HG03097 (cell line): ENCODE results near the gene MAPKAP1.
"Not testable (repeated sequence)": the region's sequence is repeated elsewhere in the genome, so short reads cannot be mapped to it uniquely, and the experiment has no call there.

Source experiments
- ATAC-seq: cut with Tn5 transposase; IDR thresholded peaks from one replicate; pipeline ENCODE4 v1.9.1; 2021; ENCODE audit not compliant: unreplicated experiment, low FRiP score

MAPKAP1 gene

DNA sequence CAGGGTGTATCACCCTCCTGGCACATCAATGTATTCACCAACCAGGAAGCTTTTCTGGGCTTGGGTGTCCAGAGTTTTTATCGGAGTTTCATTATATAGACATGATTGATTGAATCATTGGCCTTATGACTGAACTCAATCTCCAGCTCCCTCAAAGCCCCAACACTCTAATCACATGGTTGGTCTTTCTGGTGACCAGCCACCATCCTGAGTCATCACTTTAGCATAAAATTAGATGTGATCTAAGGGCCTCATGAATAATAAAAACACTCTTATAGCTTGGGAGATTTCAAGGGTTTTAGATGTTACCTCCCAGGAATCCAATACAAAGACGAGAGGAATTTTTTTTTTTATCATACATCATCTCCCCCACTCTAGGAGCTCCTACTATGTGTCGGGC lies 32.4 kb upstream of the MAPKAP1 start:
- no peak for ATAC-seq

DNA sequence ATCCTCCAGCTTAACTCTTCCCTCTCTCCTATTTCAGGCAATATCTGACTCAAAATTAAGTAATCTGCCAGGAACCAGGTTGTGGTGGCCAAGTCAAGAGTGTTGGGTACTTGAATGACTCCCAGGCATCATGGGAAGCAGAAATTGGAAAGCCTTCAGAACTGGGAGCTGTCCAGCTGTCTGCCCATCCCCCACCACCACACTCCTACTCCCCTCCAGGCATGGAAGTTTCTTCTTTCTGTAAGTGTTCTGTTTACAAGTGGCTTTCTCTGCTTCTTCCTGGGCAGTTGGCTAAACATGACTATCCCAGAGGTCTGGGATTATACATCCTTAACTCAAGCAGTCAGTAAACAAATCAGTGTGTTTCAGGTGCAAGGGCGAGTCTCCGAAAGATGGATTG lies 25.6 kb upstream of the MAPKAP1 start:
- no peak for ATAC-seq

DNA sequence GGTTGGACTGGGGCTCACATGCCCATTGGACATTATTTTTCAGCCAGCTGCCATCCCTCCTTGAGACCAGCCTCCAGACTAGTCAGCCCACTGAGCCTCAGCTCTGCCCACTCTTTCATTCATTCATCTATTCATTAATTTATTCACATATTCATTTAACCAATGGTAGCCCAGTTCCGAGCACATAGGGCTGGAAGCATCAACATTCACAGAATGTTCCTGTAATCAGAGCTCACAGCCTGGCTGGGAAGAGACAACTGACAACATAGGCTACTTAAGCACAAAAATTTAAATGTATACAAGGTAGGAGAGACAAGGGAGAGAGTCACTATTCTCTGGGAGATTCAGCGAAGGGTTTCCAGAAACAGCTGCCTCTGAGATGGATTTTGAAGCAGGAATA lies 23.2 kb upstream of the MAPKAP1 start:
- no peak for ATAC-seq

DNA sequence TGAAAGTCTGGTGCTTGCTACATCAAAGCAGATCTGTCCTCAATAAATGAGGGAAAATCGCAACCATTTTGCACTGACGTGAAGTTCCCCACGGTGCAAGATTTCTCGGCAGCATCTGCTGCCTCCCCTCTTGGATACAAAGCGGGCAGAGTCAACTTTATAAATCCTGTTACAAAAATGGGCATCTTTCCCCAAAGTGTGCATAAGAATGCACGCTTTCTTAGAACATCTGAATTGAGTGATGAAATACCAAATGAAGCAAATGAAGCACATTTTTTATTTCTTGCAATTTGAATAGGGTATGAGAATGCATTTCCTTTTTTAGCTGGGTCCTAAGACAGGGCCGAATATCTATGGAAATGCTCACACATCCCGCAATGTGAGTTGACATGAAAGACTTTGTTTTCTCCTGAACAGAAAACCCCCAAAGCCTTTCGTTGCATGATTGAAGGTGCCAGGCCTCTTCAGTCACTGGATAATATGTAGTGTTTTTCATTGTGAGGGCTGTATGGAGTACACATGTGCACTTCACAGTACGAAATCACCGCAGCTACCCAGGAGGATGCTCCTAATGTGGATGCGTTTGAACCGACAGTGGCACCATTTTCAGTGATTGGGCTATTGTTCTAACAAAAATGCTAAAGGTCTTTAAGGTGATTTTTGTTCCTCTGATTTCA lies 19.6 kb upstream of the MAPKAP1 start:
- no peak for ATAC-seq

DNA sequence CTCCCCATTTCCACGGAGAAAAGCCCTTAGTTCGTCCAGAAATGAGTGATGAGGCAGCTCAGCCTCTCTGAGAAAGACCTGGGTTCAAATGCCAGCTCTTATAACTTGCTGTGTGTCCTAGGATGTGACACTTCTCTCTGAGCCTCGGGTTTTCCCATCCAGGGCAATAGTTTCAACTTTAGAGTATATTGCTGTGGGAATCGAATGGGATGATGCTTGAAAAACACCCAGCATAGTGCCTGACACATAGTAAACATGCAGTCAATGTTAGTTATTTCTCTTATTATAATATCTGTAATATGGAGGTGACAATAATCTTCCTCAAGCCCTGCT lies 430 bp upstream of the MAPKAP1 start:
- no peak for ATAC-seq

DNA sequence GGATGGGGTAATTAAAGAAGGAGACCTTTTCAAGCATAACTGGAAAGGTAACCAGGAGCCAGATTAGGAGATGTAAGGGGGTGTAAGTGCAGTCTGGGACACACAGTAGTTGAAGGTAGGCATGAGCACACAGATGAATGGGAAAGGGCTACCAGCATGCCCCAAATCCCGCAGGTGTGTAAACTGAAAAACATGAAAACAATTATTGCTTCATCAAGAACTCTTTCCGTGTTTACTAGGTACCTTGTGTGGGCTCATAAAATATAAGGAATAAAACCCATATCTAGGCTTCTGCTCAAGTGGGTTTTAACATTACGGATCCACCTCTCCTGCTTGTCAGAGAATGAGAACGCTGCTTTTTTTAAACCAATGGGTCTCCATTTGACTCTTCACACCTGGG lies 1.1 kb downstream of the MAPKAP1 start:
- no peak for ATAC-seq

DNA sequence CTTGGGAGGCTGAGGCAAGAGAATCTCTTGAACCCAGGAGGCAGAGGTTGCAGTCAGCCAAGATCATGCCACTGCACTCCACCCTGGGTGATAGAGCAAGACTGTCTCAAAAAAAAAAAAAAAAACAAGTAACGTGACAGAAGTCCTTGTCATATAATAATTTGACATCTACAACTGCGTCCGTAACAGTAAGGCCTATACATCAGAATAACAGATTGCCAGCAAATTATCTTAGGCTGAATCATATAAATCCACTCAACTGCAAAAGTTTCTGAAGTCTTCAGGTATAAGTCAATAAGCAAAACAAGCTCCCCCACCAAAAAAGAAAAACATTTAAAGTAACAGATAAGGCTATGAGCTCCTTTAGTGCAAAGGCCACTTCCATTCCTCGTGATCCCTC lies 3.3 kb downstream of the MAPKAP1 start:
- ATAC-seq = no peak

DNA sequence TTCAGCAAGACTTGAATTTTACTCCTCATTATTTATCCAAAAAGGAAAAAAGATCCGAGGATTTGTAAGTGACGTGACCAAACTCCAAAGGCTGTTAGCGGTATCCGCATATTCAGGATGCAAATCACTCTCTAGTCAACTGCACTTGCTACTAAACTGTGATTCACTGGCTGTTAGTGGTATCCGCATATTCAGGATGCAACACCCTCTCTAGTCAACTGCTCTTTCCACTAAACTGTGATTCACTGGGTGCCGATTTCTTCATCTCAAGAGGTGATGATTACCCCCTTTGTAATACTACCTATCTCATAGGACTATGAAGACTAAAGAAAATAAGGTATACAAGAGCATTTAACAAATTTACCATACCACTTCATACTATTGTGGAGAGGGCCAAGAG lies 5.7 kb downstream of the MAPKAP1 start:
- ATAC-seq = no peak

DNA sequence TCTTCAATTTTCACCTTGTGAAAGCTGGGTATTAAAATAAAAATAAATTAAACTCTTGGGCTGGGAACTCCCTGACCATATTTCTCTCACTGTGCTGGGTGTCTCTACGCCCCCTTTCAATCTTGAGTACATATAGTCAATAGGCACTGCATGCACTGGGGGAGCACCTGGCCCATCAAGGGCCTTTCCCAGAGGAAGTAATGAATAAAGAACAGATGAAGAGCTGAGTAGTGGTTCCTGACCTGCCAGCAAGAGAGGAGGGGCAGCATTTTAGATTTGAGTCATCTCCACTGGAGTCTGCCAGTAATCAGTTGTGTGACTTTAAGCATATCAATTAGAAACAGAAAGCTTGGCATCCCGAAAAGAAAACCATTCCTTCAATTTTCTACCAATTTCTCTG lies 6.2 kb downstream of the MAPKAP1 start:
- peak; percentile 71 for ATAC-seq

DNA sequence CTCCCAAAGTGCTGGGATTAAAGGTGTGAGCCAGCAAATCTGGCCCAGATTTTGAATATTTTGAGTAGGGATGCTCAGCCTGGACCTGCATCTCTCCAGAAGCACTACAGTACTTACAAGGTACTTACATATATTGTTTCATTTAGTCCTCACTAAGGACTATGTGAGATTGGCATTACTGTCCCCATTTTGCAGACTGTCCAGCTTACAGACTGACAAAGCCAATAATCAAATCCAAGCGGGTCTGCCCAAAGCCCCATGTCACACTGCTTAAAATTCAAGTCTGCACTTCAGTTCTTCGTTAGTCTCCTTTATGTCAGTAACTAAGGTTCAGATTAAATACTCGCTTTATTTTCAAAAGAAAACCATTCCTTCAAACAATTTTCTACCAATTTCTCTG lies 7.1 kb downstream of the MAPKAP1 start:
- no peak for ATAC-seq

DNA sequence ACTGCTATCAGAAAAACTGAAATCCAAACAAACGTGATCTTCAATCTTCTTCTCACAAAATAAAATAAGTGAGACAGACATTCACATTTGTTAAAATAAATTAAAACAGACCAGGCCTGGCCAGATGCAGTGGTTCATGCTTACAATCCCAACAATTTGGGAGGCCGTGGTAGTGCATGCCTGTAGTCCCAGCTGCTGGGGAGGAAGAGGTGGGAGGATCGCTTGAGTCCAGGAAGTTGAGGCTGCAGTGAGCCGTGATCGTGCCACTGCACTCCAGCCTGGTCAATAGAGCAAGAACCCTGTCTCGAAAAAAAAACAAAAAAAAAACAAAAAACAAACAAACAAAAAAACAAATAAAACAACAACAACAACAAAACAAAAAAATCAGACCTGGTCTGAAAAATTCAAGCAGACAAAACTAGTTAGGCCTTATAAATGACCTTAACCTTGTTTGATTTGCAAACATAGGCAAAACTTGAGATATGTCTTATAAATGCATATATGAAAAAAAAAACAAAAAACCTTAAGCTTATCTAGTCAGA lies 10.8 kb downstream of the MAPKAP1 start:
- ATAC-seq = no peak

DNA sequence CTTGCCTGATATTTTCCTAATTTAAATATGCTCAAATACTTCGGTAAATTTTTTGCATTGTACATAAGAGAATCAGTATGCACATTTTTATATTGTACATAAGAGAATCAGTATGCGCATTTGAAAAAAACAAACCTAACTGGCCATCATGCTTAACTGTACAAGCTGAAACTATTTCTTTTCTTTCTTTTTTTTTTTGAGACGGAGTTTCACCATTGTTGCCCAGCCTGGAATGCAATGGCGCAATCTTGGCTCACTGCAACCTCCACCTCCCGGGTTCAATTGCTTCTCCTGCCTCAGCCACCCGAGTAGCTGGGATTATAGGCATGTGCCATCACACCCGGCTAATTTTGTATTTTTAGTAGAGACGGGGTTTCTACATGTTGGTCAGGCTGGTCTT lies 11.5 kb downstream of the MAPKAP1 start:
- ATAC-seq = not testable (repeated sequence)

DNA sequence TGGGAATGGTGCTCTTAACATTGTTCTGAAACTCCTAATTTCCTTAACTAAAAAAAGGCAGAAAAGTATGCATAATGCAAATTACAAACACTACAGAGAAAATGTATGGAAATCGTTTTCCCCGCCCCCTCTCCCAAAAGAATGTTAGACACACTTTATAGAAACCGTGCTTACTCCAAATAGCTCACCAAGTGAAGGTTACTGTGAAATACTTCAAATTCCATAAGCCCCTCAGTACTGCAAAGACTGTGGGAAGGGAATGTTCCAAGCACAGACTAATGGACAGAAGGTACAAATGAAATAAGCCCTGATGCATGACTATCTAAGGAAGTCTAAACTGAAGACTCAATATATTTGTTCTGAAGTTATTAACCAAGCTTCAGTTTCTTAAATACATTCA lies 12.5 kb downstream of the MAPKAP1 start:
- no peak for ATAC-seq

DNA sequence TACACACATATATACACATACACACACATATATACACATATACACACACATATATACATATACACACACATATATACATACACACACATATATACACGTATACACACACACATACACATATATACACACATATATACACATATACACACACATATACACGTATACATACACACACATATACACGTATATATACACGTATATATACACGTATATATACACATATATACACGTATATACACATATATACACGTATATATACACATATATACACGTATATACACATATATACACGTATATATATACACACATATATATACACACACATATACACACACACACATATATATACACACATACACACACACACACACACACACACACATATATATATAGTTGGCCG lies 13.5 kb downstream of the MAPKAP1 start:
- not testable (repeated sequence) for ATAC-seq

DNA sequence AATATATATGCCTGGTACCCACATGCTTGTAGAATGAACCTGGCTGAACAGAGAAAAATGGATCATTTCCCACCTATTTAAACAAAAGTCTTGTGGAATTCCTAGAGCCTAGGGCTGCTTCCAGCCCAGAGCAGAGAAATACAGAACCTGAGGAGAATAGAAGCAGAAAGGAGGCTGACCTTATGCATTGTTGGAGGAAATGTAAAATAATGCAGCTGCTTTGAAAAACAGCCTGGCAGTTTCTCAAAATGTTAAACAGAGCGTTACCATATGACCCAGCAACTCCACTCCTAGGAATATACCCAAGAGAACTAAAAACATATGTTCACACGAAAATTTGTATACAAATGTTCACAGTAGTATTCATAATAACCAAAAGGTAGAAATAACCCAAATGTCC lies 15.1 kb downstream of the MAPKAP1 start:
- no peak for ATAC-seq

DNA sequence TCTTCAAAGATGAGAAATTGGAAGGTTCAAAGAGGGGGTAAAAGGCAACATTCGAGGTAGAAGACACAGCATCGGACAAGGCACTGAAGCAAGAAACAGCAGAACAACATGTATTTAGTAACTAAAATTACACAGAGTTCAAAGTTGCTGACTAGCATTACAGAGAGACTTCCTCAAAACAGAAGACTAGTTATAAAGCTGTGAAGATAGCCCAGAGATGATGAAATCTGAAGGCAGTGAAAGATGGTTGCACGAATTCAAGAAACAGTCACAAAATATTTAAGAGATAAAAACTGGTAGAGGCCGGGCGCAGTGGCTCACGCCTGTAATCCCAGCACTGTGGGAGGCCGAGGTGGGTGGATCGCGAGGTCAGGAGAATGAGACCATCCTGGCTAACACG lies 16.3 kb downstream of the MAPKAP1 start:
- no peak for ATAC-seq

DNA sequence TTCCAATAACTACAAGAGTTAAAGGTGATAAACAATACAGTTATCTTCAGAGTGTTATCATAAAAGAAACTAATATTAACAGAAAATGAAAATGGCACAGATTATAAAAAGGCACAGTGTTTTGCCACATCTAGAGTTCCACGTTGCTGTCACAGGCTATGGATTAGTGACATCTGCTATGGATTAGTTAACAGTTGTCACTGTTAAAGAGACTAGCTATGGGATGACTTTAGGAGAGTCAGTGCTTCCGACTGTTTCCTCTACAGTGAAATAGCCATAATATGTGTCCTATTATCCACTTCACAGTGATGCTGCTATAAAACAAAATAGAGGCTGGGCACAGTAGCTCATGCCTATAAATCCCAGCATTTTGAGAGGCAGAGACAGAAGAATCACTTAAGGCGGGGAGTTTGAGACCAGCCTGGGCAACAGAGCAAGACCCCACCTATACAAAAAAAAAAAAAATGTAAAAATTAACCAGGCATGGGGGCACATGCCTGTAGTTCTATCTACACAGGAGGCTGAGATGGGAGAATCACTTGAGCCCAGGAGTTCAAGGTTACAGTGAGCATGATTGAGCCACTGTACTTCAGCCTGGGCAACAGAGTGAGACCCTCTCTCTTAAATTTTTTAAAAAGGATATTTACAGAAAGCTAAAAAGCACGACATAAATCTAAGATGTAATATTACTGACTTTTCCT lies 19.7 kb downstream of the MAPKAP1 start:
- ATAC-seq = no peak

DNA sequence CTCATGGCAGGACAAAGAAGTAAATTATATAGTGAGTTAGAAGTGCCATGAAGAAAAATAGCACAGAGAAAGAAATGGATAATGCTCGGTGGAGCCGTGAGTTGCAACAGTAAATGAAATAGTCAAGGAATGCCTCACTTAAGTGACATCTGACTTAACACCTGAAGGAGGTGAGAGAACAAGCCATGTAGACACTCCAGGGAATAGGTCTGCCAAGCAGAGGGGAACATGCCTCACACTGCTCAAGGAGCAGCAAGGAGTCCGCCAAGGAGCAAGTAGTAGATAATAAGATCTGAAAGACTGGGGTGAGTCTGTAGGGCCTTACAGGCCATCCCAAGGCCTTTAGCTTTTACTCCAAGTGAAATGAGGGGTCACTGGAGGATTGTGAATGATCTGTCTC lies 21.8 kb downstream of the MAPKAP1 start:
- ATAC-seq = no peak

DNA sequence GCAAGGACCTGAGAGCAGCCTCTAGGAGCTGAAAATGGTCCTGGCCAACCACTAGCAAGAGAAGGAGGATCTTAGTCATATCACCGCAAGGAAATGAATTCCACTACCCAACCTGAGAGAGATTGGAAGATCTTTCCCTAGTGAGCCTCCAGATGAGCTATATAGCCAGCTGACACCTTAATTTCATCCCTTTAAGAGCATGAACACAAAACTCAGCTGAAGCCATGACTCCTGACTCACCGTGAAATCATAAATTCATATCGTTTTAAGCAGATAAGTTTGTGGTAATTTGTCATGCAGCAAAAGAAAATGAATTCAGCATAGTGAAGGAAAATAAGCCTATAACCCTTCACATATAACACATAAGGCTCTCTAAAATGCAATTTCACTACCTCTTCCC lies 23.5 kb downstream of the MAPKAP1 start:
- no peak for ATAC-seq

DNA sequence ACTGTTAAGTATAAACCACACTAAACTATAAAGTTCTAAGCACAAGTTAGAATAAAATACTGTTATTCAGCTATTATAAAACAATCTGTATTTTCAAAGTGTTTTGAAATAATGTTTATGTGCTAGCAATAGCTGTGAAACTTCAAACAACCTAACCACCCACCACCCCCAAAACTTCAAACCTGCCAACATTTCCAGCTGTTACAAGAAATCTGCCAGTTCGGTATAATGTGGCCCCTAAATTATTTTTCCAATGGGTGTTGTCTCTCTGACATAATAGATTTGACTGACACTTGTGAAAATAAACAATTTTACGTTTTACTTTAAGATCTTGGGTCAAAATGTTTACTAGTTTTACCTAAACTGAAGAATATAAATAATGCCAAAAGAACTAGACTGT lies 24.7 kb downstream of the MAPKAP1 start:
- no peak for ATAC-seq

DNA sequence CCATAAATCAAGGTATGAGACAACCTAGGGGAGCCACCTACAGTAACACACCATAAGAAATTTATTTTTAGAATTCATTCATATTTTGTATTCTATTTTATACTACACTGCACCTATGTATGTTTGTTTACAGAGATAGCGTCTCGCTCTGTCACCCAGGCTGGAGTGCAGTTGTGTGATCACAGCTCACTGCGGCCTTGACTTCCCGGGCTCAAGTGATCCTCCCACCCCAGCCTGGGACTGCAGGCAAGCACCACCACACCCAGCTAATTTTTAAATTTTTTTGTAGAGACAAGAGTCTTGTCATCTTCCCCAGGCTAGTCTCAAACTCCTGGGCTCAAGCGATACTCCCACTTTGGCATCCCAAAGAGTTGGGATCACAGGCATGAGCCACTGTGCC lies 25.4 kb downstream of the MAPKAP1 start:
- ATAC-seq = no peak

DNA sequence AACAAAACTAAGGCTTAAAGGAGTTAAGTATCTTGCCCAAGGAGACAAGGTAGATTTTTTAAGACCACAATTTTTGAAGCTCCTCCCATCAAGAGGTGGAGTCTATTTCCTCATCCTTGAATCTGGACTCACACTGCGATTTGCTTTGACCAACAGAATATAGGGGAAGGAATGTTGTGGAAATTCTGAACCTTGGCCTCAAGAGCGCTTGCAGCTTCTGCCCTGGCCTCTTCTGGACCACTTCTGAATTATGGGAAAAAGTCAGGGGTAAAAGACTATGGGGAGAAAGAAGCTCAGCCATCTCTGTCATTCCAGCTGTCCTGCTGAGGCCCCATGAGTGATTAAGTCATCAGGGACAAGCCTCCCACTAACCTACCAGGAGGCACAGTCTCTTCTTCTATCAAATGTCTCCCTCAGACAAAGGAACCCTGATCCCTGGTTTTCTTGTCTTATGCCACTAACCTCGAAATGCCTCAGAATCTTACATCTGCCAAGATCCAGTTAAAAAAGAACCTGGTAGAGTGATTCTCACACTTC lies 25.9 kb downstream of the MAPKAP1 start:
- no peak for ATAC-seq
